Mammary epithelial cell (primary cell): ENCODE results near the gene FBXW9.

Experiments used
- EZH2 ChIP-seq: IDR thresholded peaks from 2 replicates; pipeline ENCODE4 v1.6.1; 2012; ENCODE audit warnings: low read length, inconsistent platforms, borderline replicate concordance
- TF ChIP-seq, protein P1 (sequence below), 2 donors: IDR thresholded peaks in 1 of 2; conservative IDR thresholded peaks in 1 of 2; 2 replicates each; pipeline ENCODE4 v1.5.1; 2011 to 2012; ENCODE audit warnings: inconsistent platforms in 2 of 2, low read length in 2 of 2, mild to moderate bottlenecking in 2 of 2, control low read depth in 1 of 2, low read depth in 1 of 2; ENCODE audit not compliant: insufficient read depth in 1 of 2; ENCODE audit errors: extremely low read depth in 1 of 2

DNA sequence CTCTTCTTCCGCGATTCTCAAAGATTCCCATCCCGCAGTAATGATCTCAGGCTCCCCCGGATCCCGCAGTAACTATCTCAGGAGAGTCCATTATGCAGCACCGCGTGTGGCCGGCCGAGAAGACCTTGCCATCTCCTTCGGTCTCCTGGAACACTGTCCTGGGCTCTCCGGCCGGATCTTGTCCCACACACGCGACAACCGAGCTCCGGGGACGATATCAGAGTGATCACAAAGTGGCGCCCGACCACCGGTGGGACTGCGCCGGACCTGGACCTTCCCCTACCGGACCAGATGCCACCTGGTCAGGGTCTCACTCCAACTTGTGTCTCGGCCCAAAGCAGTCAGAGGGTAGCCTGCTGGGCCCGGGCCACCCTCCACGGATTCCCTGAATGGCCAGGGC lies 53.9 kb downstream of the FBXW9 start:
- TF ChIP-seq, protein P1, sequence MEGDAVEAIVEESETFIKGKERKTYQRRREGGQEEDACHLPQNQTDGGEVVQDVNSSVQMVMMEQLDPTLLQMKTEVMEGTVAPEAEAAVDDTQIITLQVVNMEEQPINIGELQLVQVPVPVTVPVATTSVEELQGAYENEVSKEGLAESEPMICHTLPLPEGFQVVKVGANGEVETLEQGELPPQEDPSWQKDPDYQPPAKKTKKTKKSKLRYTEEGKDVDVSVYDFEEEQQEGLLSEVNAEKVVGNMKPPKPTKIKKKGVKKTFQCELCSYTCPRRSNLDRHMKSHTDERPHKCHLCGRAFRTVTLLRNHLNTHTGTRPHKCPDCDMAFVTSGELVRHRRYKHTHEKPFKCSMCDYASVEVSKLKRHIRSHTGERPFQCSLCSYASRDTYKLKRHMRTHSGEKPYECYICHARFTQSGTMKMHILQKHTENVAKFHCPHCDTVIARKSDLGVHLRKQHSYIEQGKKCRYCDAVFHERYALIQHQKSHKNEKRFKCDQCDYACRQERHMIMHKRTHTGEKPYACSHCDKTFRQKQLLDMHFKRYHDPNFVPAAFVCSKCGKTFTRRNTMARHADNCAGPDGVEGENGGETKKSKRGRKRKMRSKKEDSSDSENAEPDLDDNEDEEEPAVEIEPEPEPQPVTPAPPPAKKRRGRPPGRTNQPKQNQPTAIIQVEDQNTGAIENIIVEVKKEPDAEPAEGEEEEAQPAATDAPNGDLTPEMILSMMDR (conservative IDR thresholded peaks at IDR 0.05 in 1 of 2, IDR thresholded peaks at IDR 0.05 in 1 of 2; ENCODE audit: extremely low read depth in 1 of 2, insufficient read depth in 1 of 2, low read depth in 1 of 2, low read length in 2 of 2): no peak
- TF ChIP-seq EZH2: no peak
